ENCODE results near the gene CFAP410. TPM values are rescaled to one million over a fixed set of nuclear protein-coding genes. Genes with fewer than 3 reads are reported as not detected.

Gene CFAP410
- total RNA-seq, 1 donor from 2014 or later = 10.4 TPM

- no peak overlapping the region for H3K27ac Mint-ChIP-seq (ENCODE audit: unreplicated experiment)
These were observed 12.2 kb downstream of the CFAP410 start for GRCh38 chr21:44326716-44327602.

GRCh38 chr21:44326272-44326647 is 12.9 kb downstream of the CFAP410 start:
- Histone ChIP-seq H3K36me3 (ENCODE audit: insufficient read depth, low read length) (no peaks in the 10 kb centered on the region), H3K27ac (ENCODE audit: low read depth, low read length) (no peak overlapping the region), H3K4me2 (ENCODE audit: low read length) (no peak overlapping the region), H3K27me3 (ENCODE audit: insufficient read depth, low read length) (no peaks in the 10 kb centered on the region), H4K20me1 (ENCODE audit: insufficient read depth, low read length) (peaks cover 4% of the 10 kb centered on the region), H3K79me2 (ENCODE audit: insufficient read depth, low read length) (no peaks in the 10 kb centered on the region), H3K9me3 (ENCODE audit: insufficient read depth, low read depth, low read length) (no peaks in the 10 kb centered on the region), H3K4me1 (ENCODE audit: insufficient read depth, low read length) (no peaks in the 10 kb centered on the region), H3K9ac (ENCODE audit: low read length) (no peak overlapping the region), H2AFZ (ENCODE audit: low read depth, low read length) (no peak overlapping the region), H3K4me3 (ENCODE audit: insufficient read depth, low read depth, low read length) (no peak overlapping the region)
- DNase-seq (ENCODE audit: low read depth) (no peak), FAIRE-seq (no peak)
- no peaks in the 10 kb centered on the region for H3K9me3 Mint-ChIP-seq (ENCODE audit: unreplicated experiment)
- H3K27ac Mint-ChIP-seq (ENCODE audit: unreplicated experiment) = no peak overlapping the region
- no peaks in the 10 kb centered on the region for H3K4me1 Mint-ChIP-seq (ENCODE audit: low read depth, unreplicated experiment)
- TF ChIP-seq EZH2 (IDR thresholded peaks at IDR 0.05; ENCODE audit: insufficient read depth, low read length) = no peak
- TF ChIP-seq CTCF (IDR thresholded peaks at IDR 0.05; ENCODE audit: insufficient read depth, low read depth, low read length) = no peak
- H3K27me3 Mint-ChIP-seq (ENCODE audit: low read depth, unreplicated experiment) = no peaks in the 10 kb centered on the region
- H3K36me3 Mint-ChIP-seq (ENCODE audit: low read depth, unreplicated experiment) = no peaks in the 10 kb centered on the region
- H3K4me3 Mint-ChIP-seq (ENCODE audit: unreplicated experiment) = no peak overlapping the region

More at GRCh38 chr21:44326716-44327602, 12.2 kb downstream of the CFAP410 start:
- H3K36me3 Mint-ChIP-seq (ENCODE audit: low read depth, unreplicated experiment) = peaks cover under 1% of the 10 kb centered on the region
- H3K4me1 Mint-ChIP-seq (ENCODE audit: low read depth, unreplicated experiment) = peaks cover 2% of the 10 kb centered on the region
- Histone ChIP-seq H3K4me2 (ENCODE audit: low read length) (no peak overlapping the region), H3K27me3 (ENCODE audit: insufficient read depth, low read length) (no peaks in the 10 kb centered on the region), H3K9ac (ENCODE audit: low read length) (no peak overlapping the region), H3K36me3 (ENCODE audit: insufficient read depth, low read length) (no peaks in the 10 kb centered on the region), H2AFZ (ENCODE audit: low read depth, low read length) (no peak overlapping the region), H3K9me3 (ENCODE audit: insufficient read depth, low read depth, low read length) (no peaks in the 10 kb centered on the region), H4K20me1 (ENCODE audit: insufficient read depth, low read length) (peaks cover 4% of the 10 kb centered on the region), H3K79me2 (ENCODE audit: insufficient read depth, low read length) (no peaks in the 10 kb centered on the region), H3K27ac (ENCODE audit: low read depth, low read length) (no peak overlapping the region), H3K4me3 (ENCODE audit: insufficient read depth, low read depth, low read length) (no peak overlapping the region), H3K4me1 (ENCODE audit: insufficient read depth, low read length) (no peaks in the 10 kb centered on the region)
- no peaks in the 10 kb centered on the region for H3K9me3 Mint-ChIP-seq (ENCODE audit: unreplicated experiment)
- peaks cover under 1% of the 10 kb centered on the region for H3K27me3 Mint-ChIP-seq (ENCODE audit: low read depth, unreplicated experiment)
- TF ChIP-seq EZH2 (IDR thresholded peaks at IDR 0.05; ENCODE audit: insufficient read depth, low read length) = no peak
- TF ChIP-seq CTCF (IDR thresholded peaks at IDR 0.05; ENCODE audit: insufficient read depth, low read depth, low read length) = no peak
- no peak for DNase-seq (ENCODE audit: low read depth)
- no peak for FAIRE-seq
- no peak overlapping the region for H3K4me3 Mint-ChIP-seq (ENCODE audit: unreplicated experiment)

Data from astrocyte (in vitro differentiated cells and primary cell).